RWPE1 (cell line): ENCODE measurements around the gene SLMAP.

ENCODE experiments used
- CTCF ChIA-PET: fragments of 350-600 bp; sonication (Branson Sonifier 250); formaldehyde crosslinking; extraction: SDS; loops from one replicate; lab custom pipeline; 2021; lab: Yijun Ruan, JAX
- POLR2A ChIA-PET: fragments of 400-600 bp; formaldehyde crosslinking; extraction: SDS; loops from one replicate; lab custom pipeline; 2020; ENCODE audit warnings: antibody characterized with exemption; ENCODE audit not compliant: low non-redundant PET; lab: Yijun Ruan, JAX
- DNase-seq: peaks from one replicate; pipeline ENCODE4 v3.0.0; 2012; ENCODE audit warnings: low spot score
- H3K27ac ChIP-seq: fragments of 450-650 bp; 2 replicates; pipeline ENCODE4 v1.5.1; 2017
- TF ChIP-seq, protein P1 (sequence below): fragments of 450-650 bp; conservative IDR thresholded peaks from 2 replicates; pipeline ENCODE4 v1.5.1; 2017; ENCODE audit warnings: low read depth, mild to moderate bottlenecking

The SLMAP gene

DNA sequence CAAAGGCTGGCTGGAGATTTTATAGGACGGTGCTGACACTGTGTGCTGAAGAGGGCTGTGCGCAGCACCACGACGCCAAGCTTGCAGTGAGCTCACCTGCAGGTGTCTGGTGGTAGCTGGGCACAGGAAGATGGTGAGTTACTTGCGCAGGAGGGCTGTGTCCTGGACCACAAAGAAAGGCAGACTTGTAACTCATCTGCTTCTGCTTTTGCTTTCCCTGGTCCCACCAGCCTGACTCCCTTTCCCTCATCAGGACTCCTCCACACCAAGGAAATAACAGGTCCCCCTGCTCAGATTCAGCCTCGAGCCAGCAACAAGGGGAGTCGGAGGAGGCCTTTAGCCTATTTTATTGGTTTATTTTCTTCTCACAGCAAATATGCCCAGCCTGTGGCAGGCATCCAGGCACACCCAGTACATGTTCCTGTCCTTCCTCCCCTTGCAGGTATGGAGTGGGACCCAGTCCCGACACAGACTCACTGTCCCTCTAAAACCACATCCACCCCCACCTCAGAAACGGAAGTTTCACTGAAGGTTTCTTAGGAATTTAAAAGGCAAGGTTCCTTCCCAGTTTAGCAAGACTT lies 216.5 kb downstream of the SLMAP start:
- no peak for DNase-seq
- POLR2A ChIA-PET, result no interaction called here
- CTCF ChIA-PET, result interaction anchor here (0.7 kb wide), 1 partner anchor 73 kb away, joined by 3 read pairs; no protein-coding TSS in a partner anchor
- TF ChIP-seq, protein P1, sequence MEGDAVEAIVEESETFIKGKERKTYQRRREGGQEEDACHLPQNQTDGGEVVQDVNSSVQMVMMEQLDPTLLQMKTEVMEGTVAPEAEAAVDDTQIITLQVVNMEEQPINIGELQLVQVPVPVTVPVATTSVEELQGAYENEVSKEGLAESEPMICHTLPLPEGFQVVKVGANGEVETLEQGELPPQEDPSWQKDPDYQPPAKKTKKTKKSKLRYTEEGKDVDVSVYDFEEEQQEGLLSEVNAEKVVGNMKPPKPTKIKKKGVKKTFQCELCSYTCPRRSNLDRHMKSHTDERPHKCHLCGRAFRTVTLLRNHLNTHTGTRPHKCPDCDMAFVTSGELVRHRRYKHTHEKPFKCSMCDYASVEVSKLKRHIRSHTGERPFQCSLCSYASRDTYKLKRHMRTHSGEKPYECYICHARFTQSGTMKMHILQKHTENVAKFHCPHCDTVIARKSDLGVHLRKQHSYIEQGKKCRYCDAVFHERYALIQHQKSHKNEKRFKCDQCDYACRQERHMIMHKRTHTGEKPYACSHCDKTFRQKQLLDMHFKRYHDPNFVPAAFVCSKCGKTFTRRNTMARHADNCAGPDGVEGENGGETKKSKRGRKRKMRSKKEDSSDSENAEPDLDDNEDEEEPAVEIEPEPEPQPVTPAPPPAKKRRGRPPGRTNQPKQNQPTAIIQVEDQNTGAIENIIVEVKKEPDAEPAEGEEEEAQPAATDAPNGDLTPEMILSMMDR, result no peak
- peak overlapping the region; percentile 95 for H3K27ac ChIP-seq

DNA sequence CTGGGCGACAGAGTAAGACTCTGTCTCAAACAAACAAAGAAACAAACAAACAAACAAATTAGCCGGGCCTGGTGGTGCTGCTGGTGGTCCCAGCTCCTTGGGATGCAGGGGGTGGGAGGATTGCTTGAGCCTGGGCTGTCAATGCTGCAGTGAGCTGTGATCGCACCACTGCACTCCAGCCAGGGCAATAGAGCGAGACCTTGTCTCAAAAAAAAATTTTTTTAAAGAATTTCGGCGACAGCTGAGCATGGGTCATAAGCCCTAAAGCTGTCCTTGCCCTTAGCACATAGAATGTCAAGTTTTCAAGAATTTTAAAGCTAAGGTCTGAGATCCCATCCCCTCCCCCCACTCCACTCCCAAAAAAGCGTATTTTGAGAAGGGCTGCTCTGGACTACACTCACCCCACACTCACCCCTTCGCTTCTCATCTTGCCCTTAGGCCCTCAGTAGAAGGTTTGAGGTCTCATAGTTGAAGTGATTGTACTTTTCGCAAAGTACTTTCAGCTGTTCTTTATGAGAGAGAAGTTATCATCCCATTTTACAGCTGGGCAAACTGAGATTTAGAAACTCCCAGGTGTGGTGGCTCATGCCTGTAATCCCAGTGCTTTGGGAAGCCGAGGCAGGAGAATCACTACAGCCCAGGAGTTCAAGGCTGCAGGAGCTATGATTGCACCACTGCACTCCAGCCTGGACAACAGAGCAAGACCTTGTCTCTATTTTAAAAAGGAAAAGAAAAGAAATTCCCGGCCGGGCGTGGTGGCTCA lies 217.8 kb downstream of the SLMAP start:
- no peak for DNase-seq
- peak overlapping the region; percentile 95 for H3K27ac ChIP-seq
- TF ChIP-seq, protein P1, result no peak
- ChIA-PET POLR2A (no interaction called here), CTCF (interaction anchor here (0.5 to 0.8 kb wide), 3 partner anchors 35 to 1062 kb away, joined by 3 to 7 read pairs (median 3); no protein-coding TSS in a partner anchor)

DNA sequence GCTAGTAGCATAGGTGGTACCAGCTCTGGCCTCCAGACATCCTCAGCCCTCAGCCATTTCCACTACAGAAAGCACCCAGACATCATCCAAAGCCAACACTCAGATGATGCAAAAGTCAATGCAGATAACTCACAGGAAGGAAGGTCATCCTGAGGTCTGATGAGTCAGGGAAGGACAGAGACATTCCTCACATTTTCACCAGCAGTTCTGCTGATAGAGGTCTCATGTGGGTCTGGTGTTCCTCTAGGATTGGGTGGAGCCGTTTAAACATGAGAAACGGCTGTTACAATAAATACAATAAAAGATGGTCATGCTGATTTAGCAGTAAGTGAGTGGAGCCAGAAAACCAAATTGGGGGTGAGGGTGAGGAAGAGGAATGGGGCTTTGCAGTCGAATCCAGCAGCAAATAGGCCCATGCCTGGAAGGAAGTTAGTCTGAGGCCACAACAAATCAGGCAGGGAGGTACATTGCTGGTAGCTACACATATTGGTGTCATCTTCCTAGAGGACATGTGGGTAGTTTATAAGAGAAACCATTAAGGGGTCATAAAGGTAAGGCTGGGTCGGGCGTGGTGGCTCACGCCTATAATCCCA lies 218.8 kb downstream of the SLMAP start:
- peak overlapping the region; percentile 95 for H3K27ac ChIP-seq
- ChIA-PET CTCF (interaction anchor here (0.6 to 0.7 kb wide), 2 partner anchors 55 to 349 kb away, joined by 3 to 5 read pairs; no protein-coding TSS in a partner anchor), POLR2A (no interaction called here)
- peak; percentile 76 for DNase-seq
- TF ChIP-seq, protein P1, result no peak

DNA sequence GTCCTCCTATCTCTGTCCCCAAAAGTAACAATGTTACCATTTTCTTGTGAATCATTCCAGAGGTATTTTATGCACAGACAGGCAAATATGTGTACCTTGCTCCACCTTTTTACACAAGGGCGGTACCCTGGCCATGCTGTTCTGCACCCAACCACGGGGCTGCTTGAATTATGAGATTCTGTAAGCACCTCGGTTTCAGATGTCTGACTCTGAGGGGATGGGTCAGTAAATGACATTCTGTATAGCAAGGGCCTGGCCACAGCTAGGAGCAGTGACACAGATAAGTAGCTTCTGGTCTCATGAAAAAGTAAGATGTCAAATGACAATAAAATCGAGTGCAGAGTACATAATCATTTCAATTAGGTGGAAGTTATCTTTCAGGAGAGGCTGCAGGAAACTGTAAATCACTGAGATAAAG lies 221.7 kb downstream of the SLMAP start:
- TF ChIP-seq, protein P1, result no peak
- peak overlapping the region; percentile 95 for H3K27ac ChIP-seq
- DNase-seq, result peak; percentile 44
- ChIA-PET POLR2A (no interaction called here), CTCF (no interaction called here)

DNA sequence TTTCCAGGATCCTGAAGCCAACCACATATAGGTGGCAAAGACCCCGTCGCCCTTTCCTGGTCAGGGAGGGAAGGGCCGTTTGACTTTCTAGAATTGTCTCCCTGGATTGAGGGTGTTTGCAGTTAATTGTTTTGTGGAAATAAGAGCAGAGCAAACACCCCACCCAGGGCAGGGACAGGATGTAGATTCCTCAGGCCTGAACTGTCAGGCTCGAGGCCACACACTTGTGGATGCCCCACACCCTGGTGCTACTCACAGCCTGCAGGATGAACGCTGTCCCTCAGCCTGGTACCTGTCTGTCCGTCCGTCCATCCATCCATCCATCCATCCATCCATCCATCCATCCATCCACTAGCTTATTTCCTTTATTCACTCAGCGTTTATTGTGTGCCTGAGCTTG lies 222.2 kb downstream of the SLMAP start:
- ChIA-PET POLR2A (no interaction called here), CTCF (no interaction called here)
- TF ChIP-seq, protein P1, result no peak
- peak overlapping the region; percentile 95 for H3K27ac ChIP-seq
- DNase-seq, result no peak
